Mucosa of descending colon (tissue), 3 donors: ENCODE results near the gene SYNDIG1. TPM values are rescaled to one million over a fixed set of nuclear protein-coding genes. Genes with fewer than 3 reads are reported as not detected.

Experiments used
- ATAC-seq: fragments of 200-7000 bp; cut with Tn5 transposase; one replicate; pipeline ENCODE4 v1.9.1; 2020; ENCODE audit warnings: mild to moderate bottlenecking, moderate library complexity
- DNase-seq, 3 donors: peaks; one replicate each; pipeline ENCODE4 v3.0.0-alpha.2; 2020
- H3K36me3 ChIP-seq: fragments of 200-600 bp; one replicate; pipeline ENCODE4 v1.8.0; 2021; ENCODE audit warnings: low read depth, mild to moderate bottlenecking
- H3K4me1 ChIP-seq: fragments of 200-600 bp; one replicate; pipeline ENCODE4 v1.8.0; 2021; ENCODE audit warnings: low read depth, mild to moderate bottlenecking
- H3K4me3 ChIP-seq: fragments of 200-600 bp; one replicate; pipeline ENCODE4 v1.8.0; 2021; ENCODE audit warnings: mild to moderate bottlenecking
- H3K9me3 ChIP-seq: fragments of 200-600 bp; one replicate; pipeline ENCODE4 v1.8.0; 2021; ENCODE audit warnings: mild to moderate bottlenecking
- CTCF ChIP-seq: fragments of 200-600 bp; IDR thresholded peaks from one replicate; pipeline ENCODE4 v1.8.0; 2022; ENCODE audit warnings: antibody characterized with exemption, mild to moderate bottlenecking
- intact Hi-C, 2 donors: fragments of 100-400 bp; cut with DNase I in 1 of 2; cut with micrococcal nuclease in 1 of 2; formaldehyde crosslinking; loops; one replicate each; pipeline versions ENCODE4 v1.11.0 to v1.11.1; 2022; cut with DNase I, micrococcal nuclease
- total RNA-seq, 3 donors: library from RNA; stranded (reverse); fragmentation: NEBNext Ultra II Directional in 2 of 3; extraction: Animal tissue kit (Norgen Biotek cat#: 25700) in 2 of 3; gene quantifications; one replicate each; pipeline versions ENCODE4 v1.2.1 to v1.2.4, GENCODE V29; 2021 to 2023
- donor health status: DM: no; HTN: no; CAD: no; lungs with moderate emphysema.
- donor health status: DM: no; HTN: no; CAD: no.
- donor health status: DM: no; HTN: yes; CAD: no.

The SYNDIG1 gene
- total RNA-seq, 3 donors from 2014 or later = 0.12 to 0.46 (median 0.35) TPM

DNA sequence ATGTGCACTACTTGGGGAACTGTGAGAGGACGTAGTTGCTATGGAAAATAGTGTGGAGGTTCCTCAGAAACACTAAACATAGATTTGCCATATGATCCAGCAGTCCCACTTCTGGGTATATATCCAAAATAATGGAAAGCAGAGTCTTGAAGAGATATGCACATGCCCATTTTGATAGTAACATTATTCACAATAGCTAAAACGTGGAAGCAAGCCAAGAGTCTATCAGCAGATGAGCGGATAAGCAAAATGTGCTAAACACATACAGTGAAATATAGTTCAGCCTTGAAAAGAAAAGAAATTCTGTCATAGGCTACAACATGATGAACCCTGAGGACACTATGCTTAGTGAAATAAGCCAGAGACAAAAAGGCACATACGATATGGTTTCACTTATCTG is 11.1 kb downstream of the SYNDIG1 start:
- H3K9me3 ChIP-seq = no peaks in the 10 kb centered on the region
- intact Hi-C loops = no loop called here
- no peaks in the 10 kb centered on the region for H3K4me1 ChIP-seq
- no peak overlapping the region for H3K4me3 ChIP-seq
- H3K36me3 ChIP-seq = no peaks in the 10 kb centered on the region
- no peak for DNase-seq
- TF ChIP-seq CTCF = no peak
- no peak for ATAC-seq

DNA sequence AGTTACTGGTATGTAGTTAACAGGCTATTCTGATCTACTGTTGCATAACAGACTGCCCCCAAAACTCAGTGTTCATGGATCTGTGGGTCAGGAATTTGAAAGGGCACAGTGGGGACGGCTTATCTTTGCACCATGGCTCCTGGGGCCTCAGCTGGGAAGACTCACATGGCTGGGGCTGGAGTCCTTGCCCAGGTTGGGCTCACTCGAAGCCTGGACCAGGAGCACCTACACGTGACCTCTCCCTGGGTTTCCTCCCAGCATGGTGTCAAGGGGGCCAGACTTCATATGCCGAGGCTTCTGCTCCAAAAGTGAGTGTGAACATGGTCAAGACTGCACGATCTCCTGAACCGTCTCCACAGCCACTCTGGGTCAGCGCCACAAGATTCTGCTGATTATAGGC is 11.7 kb downstream of the SYNDIG1 start:
- H3K36me3 ChIP-seq = no peaks in the 10 kb centered on the region
- H3K4me3 ChIP-seq = no peak overlapping the region
- H3K9me3 ChIP-seq = no peaks in the 10 kb centered on the region
- TF ChIP-seq CTCF = no peak
- intact Hi-C loops = no loop called here
- ATAC-seq (no peak), DNase-seq (no peak)
- no peaks in the 10 kb centered on the region for H3K4me1 ChIP-seq

- intact Hi-C loops = no loop called here
- Histone ChIP-seq H3K4me3 (no peak overlapping the region), H3K4me1 (peaks cover 11% of the 10 kb centered on the region), H3K36me3 (no peaks in the 10 kb centered on the region), H3K9me3 (no peaks in the 10 kb centered on the region)
- DNase-seq (no peak), ATAC-seq (no peak)
- no peak for TF ChIP-seq CTCF
Measured at GRCh38 chr20:24483435-24484080, 14.1 kb downstream of the SYNDIG1 start.

- H3K36me3 ChIP-seq = no peaks in the 10 kb centered on the region
- intact Hi-C loops = no loop called here
- H3K4me3 ChIP-seq = no peak overlapping the region
- no peak for DNase-seq
- peaks cover 13% of the 10 kb centered on the region for H3K4me1 ChIP-seq
- H3K9me3 ChIP-seq = no peaks in the 10 kb centered on the region
- ATAC-seq = no peak
- TF ChIP-seq CTCF = no peak
Measured at GRCh38 chr20:24484081-24484450, 14.6 kb downstream of the SYNDIG1 start.

DNA sequence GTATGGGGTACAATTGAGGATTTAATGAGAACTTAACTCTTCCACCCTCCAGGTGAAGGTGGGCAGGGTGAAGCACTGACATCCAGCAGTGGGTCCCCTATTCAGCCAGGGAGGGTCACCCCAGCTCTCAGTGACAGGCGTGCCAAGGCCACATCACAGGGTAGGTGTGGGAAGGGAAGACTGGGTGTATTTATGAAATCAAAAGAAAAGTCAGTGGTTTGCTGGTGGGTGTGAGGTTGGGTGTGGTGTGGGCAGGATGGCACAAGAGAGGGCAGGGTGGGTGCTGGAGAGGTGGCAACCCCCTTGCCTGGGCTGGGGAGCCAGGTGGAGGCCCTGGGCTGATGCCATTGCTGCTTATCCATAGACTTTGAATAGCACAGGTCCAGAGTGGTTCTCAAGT is 16.6 kb downstream of the SYNDIG1 start:
- no peak for TF ChIP-seq CTCF
- no peak overlapping the region for H3K4me3 ChIP-seq
- intact Hi-C loops = no loop called here
- no peak for DNase-seq
- H3K4me1 ChIP-seq = peaks cover 13% of the 10 kb centered on the region
- ATAC-seq = no peak
- no peaks in the 10 kb centered on the region for H3K9me3 ChIP-seq
- no peaks in the 10 kb centered on the region for H3K36me3 ChIP-seq

DNA sequence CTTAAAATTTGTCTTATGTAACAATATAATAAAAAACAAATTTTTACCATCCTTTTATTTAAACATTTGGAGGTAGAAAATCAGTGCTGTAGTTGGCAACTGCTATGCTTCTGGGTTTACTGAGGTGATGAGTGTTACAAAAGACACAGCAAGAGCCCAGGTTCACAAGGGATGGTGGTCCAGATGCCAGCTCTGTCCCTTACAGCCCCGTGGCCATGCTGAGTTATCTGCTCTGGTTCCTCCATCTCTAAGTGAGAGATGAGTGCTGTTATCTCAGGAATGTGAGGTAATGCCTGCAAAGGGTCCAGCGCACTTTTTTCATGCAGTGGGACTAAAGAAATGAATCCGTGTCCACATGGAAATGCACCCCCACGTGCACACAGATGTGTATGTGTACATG is 17.8 kb downstream of the SYNDIG1 start:
- TF ChIP-seq CTCF = no peak
- DNase-seq (no peak), ATAC-seq (no peak)
- H3K4me3 ChIP-seq = no peak overlapping the region
- intact Hi-C loops = no loop called here
- peaks cover 13% of the 10 kb centered on the region for H3K4me1 ChIP-seq
- no peaks in the 10 kb centered on the region for H3K36me3 ChIP-seq
- no peaks in the 10 kb centered on the region for H3K9me3 ChIP-seq
